Measurements from ENCODE around the gene RPN2.
A peak's percentile ranks its signal among the peaks of the same experiment; 100 is the strongest.

RPN2 gene

DNA sequence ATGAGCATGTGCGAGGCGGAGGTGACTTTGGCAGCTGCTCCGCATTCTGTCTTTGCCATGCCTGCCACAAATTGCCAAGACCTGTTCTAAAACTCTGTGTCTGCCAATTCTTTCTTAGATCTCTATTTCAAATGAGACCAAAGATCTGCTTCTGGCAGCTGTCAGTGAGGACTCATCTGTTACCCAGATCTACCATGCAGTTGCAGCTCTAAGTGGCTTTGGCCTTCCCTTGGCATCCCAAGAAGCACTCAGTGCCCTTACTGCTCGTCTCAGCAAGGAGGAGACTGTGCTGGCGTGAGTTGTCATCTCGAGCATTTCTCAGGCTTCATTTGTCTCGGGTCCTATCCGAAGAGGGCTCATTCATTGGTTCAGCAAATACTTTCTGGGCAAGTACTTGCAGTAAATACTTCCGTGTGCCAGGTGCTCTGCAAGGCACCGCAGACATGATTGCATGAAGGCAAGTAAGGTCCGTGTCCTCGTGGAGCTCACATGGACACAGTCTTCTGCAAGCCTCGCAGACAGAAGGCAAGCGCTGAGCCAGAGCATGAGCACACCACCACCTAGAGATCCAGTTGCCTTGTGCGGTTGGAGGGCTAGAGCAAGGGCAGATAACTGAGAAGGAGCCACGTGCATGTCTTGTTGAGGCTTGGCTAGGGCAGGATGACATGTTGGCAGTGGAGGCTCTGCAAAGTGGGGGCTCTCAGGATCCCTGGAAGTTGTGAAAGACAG, 20.0 kb downstream of the RPN2 start:
- peak overlapping the region in 1 of 2 donors; percentile 36 for H3K9ac ChIP-seq (ENCODE audit: low read length in 2 of 2)
- H3K27me3 ChIP-seq (ENCODE audit: control insufficient read depth in 1 of 2, insufficient read depth in 2 of 2, low read length in 2 of 2) = no peaks in the 10 kb centered on the region
- H3K9me3 ChIP-seq (ENCODE audit: control insufficient read depth in 2 of 2, low read length in 2 of 2) = no peaks in the 10 kb centered on the region
- no peak overlapping the region for H3K4me3 ChIP-seq (ENCODE audit: low read length in 2 of 2)
- H3K36me3 ChIP-seq (ENCODE audit: control insufficient read depth in 2 of 2, insufficient read depth in 2 of 2, low read length in 2 of 2) = peaks cover 23 to 25% of the 10 kb centered on the region in 2 donors
- peaks cover 14% of the 10 kb centered on the region for H3K4me1 ChIP-seq (ENCODE audit: control insufficient read depth, insufficient read depth, low read length)
- H3K27ac ChIP-seq (ENCODE audit: low read length) = no peak overlapping the region

DNA sequence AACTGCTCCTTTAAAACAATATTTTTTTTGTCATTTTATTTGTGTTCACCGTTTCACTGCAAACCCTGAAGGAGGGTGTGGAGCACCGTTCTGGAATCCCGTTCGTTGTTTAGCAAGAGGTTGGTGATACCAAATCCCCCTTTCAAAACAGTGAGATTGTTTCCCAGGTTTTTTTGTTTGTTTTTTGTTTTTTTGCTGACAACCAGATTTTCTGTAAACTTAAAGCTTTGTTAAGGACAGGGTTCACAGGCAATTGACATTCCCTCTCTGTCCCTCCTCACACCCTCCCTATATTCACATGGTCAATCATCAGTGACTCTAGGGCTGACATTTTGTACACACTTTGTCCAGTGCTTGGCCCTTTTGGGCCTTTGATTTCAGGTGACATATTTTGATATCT, 21.2 kb downstream of the RPN2 start:
- H3K36me3 ChIP-seq (ENCODE audit: control insufficient read depth in 2 of 2, insufficient read depth in 2 of 2, low read length in 2 of 2) = peaks cover 35 to 36% of the 10 kb centered on the region in 2 donors
- H3K27me3 ChIP-seq (ENCODE audit: control insufficient read depth in 1 of 2, insufficient read depth in 2 of 2, low read length in 2 of 2) = no peaks in the 10 kb centered on the region

DNA sequence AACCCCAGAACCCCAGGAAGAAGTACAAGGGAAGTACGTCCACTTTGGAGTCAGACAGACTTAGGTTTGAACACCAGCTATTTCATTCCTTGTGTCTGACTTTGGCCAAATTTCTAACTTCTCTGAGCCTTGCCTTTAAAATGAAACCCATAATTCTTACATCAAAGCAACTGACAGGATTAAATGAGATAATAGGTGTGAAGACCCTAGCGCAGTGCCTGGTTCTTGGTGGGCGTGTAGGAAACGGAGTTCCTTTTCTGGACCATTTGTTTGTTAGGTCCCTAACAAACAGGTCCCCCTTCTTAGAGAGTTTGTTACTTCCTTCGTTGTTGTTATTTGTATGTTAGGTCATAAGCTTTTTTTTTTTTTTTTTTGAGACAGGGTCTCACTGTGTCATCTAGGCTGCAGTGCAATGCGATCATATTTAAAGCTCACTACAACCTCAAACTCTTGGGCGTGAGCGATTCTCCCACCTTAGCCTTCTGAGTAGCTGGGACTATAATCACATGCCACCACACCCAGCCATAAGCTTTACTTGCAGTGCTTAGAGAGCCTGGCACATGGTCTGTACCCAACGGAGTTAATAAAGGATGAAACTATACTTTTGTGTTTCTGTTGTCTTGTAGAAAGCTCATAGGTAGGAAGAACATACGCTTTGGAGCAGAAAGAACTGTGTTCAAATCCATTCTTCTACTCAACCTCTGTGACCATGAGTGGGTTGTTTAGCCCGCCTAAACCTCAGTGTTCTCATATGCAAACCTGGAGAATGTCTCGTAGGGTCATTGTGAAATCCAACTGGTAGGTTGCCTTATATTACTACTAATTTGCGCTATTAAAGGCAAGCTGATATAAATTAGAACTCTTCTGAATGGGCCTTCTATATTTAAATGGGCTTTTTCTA, 22.0 kb downstream of the RPN2 start:
- Histone ChIP-seq H3K4me1 (ENCODE audit: control insufficient read depth, insufficient read depth, low read length) (peaks cover 7% of the 10 kb centered on the region), H3K36me3 (ENCODE audit: control insufficient read depth in 2 of 2, insufficient read depth in 2 of 2, low read length in 2 of 2) (peaks cover 35 to 36% of the 10 kb centered on the region in 2 donors), H3K27ac (ENCODE audit: low read length) (no peak overlapping the region), H3K27me3 (ENCODE audit: control insufficient read depth in 1 of 2, insufficient read depth in 2 of 2, low read length in 2 of 2) (no peaks in the 10 kb centered on the region), H3K9me3 (ENCODE audit: control insufficient read depth in 2 of 2, low read length in 2 of 2) (no peaks in the 10 kb centered on the region), H3K4me3 (ENCODE audit: low read length in 2 of 2) (no peak overlapping the region), H3K9ac (ENCODE audit: low read length in 2 of 2) (peak overlapping the region in 1 of 2 donors; percentile 13)

More for the DNA sequence above, 21.2 kb downstream of the RPN2 start:
- Histone ChIP-seq H3K9ac (ENCODE audit: low read length in 2 of 2) (no peak overlapping the region), H3K9me3 (ENCODE audit: control insufficient read depth in 2 of 2, low read length in 2 of 2) (no peaks in the 10 kb centered on the region), H3K4me1 (ENCODE audit: control insufficient read depth, insufficient read depth, low read length) (peaks cover 7% of the 10 kb centered on the region), H3K4me3 (ENCODE audit: low read length in 2 of 2) (no peak overlapping the region), H3K27ac (ENCODE audit: low read length) (no peak overlapping the region)

DNA sequence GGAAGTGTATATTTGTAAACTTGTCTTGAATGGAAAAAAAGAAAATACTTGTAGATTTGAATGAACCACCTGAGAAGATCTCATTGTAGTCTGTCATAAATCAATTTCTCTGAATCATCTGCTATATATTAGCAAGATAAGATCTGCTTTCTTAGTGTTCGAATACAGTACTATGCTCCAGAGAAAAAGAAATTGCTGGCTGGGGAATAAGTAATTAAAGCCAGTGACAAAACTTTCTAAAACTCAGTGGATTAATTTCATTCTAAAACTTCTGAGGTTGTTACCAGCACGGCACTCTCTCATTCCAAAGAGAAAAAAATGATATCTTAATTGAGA, 22.7 kb downstream of the RPN2 start:
- Histone ChIP-seq H3K27me3 (ENCODE audit: control insufficient read depth in 1 of 2, insufficient read depth in 2 of 2, low read length in 2 of 2) (no peaks in the 10 kb centered on the region), H3K9ac (ENCODE audit: low read length in 2 of 2) (peak overlapping the region in 1 of 2 donors; percentile 60), H3K4me1 (ENCODE audit: control insufficient read depth, insufficient read depth, low read length) (peaks cover 7% of the 10 kb centered on the region), H3K27ac (ENCODE audit: low read length) (peak overlapping the region; percentile 38), H3K9me3 (ENCODE audit: control insufficient read depth in 2 of 2, low read length in 2 of 2) (no peaks in the 10 kb centered on the region), H3K36me3 (ENCODE audit: control insufficient read depth in 2 of 2, insufficient read depth in 2 of 2, low read length in 2 of 2) (peaks cover 32 to 35% of the 10 kb centered on the region in 2 donors), H3K4me3 (ENCODE audit: low read length in 2 of 2) (peak overlapping the region in 1 of 2 donors; percentile 29)

DNA sequence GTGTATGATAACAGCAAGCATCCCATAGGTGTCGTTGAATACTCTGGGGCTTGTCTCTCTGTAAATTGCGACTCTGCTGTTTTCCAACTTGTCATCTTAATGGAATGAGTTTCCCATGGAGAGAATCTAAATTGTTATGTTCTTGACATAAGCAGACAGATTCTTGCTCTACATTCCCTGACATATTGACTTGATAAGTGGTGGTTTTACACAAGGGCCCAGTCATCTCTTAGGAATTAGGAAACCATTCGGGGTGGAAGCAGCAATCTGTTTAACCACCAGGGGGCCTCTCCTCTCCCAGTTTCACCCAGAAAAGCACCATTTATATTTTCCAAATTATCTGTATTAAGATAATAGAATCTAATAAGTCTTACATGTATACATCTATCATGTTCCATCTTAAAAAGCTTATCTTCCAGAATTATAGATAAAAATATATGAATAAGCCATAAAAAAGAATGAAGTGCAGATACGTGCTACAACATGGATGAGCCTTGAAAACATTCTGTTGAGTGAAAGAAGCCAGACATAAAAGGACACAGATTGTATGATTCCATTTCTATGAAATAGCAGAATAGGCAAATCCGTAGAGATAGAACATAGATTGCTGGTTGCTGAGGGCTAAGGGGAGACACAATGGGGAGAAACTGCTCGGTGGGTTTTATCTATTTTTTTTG, 23.3 kb downstream of the RPN2 start:
- Histone ChIP-seq H3K36me3 (ENCODE audit: control insufficient read depth in 2 of 2, insufficient read depth in 2 of 2, low read length in 2 of 2) (peaks cover 38 to 40% of the 10 kb centered on the region in 2 donors), H3K4me3 (ENCODE audit: low read length in 2 of 2) (peak overlapping the region in 1 of 2 donors; percentile 29), H3K27me3 (ENCODE audit: control insufficient read depth in 1 of 2, insufficient read depth in 2 of 2, low read length in 2 of 2) (no peaks in the 10 kb centered on the region), H3K27ac (ENCODE audit: low read length) (peak overlapping the region; percentile 41), H3K9ac (ENCODE audit: low read length in 2 of 2) (peak overlapping the region; percentile 27 to 60), H3K9me3 (ENCODE audit: control insufficient read depth in 2 of 2, low read length in 2 of 2) (no peaks in the 10 kb centered on the region), H3K4me1 (ENCODE audit: control insufficient read depth, insufficient read depth, low read length) (peaks cover 7% of the 10 kb centered on the region)

DNA sequence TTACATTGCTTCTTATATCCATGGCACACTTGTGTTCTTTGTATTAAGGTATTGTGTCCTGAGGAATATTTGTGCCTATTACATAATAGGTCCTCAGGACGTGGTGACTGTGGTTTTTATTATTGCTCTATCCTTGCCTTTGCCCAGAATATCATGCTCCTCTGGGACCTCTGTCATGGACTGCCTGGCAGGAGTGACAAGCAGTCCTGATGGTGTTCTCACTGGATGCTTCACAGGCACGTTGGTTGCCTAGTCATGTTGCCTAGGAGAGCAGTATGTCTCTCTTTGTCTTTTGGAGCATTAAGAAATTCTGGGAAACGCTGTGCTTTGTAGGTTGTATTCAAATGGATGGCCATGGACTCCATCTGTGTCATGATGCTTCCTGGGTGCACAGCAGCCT, 24.9 kb downstream of the RPN2 start:
- Histone ChIP-seq H3K27ac (ENCODE audit: low read length) (no peak overlapping the region), H3K4me1 (ENCODE audit: control insufficient read depth, insufficient read depth, low read length) (peaks cover 6% of the 10 kb centered on the region), H3K27me3 (ENCODE audit: control insufficient read depth in 1 of 2, insufficient read depth in 2 of 2, low read length in 2 of 2) (no peaks in the 10 kb centered on the region), H3K4me3 (ENCODE audit: low read length in 2 of 2) (no peak overlapping the region), H3K36me3 (ENCODE audit: control insufficient read depth in 2 of 2, insufficient read depth in 2 of 2, low read length in 2 of 2) (peaks cover 42 to 45% of the 10 kb centered on the region in 2 donors), H3K9ac (ENCODE audit: low read length in 2 of 2) (no peak overlapping the region), H3K9me3 (ENCODE audit: control insufficient read depth in 2 of 2, low read length in 2 of 2) (no peaks in the 10 kb centered on the region)

DNA sequence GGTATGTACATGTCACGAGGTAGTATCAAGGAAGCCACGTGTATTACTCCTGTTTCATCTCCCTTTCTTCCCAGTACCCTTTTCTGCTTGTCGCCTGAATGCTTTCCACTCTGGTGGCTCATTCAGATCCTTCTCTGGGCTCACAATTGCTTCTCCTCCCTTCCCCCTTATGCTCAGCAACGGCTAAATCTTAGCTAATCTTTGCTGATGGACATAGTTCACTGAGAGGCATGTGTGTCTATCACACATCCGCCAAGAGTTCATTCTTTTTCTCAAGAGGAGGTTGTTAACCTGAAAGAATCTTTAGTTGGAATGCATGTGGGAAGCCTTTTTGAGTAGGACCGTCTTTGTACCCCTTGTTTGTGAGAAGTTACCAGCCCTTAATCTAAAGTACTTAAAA, 26.0 kb downstream of the RPN2 start:
- Histone ChIP-seq H3K4me1 (ENCODE audit: control insufficient read depth, insufficient read depth, low read length) (peaks cover 6% of the 10 kb centered on the region), H3K27ac (ENCODE audit: low read length) (no peak overlapping the region), H3K36me3 (ENCODE audit: control insufficient read depth in 2 of 2, insufficient read depth in 2 of 2, low read length in 2 of 2) (peaks cover 43 to 46% of the 10 kb centered on the region in 2 donors), H3K4me3 (ENCODE audit: low read length in 2 of 2) (no peak overlapping the region), H3K27me3 (ENCODE audit: control insufficient read depth in 1 of 2, insufficient read depth in 2 of 2, low read length in 2 of 2) (no peaks in the 10 kb centered on the region), H3K9ac (ENCODE audit: low read length in 2 of 2) (no peak overlapping the region), H3K9me3 (ENCODE audit: control insufficient read depth in 2 of 2, low read length in 2 of 2) (no peaks in the 10 kb centered on the region)

DNA sequence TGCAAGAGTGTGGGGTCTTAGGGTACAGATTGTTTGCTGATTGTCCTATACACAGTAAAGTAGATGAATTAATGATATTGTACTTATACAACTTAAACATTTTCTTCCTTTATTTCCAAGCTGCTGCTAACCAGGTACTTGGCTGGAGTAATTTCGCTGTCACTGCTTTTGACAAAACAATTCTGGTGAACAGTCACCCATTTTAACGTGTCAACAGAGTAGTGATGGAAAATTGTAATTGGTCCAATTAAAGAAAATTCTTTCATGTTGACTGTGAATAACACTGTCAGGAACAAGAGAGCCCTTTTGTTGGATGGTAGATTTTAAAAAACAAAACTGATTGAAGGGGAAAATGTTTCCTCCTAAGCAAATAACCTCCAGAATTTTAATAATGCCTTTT, 26.7 kb downstream of the RPN2 start:
- Histone ChIP-seq H3K4me3 (ENCODE audit: low read length in 2 of 2) (no peak overlapping the region), H3K9me3 (ENCODE audit: control insufficient read depth in 2 of 2, low read length in 2 of 2) (no peaks in the 10 kb centered on the region), H3K36me3 (ENCODE audit: control insufficient read depth in 2 of 2, insufficient read depth in 2 of 2, low read length in 2 of 2) (peaks cover 39 to 42% of the 10 kb centered on the region in 2 donors), H3K9ac (ENCODE audit: low read length in 2 of 2) (no peak overlapping the region), H3K27ac (ENCODE audit: low read length) (no peak overlapping the region), H3K4me1 (ENCODE audit: control insufficient read depth, insufficient read depth, low read length) (peaks cover 6% of the 10 kb centered on the region), H3K27me3 (ENCODE audit: control insufficient read depth in 1 of 2, insufficient read depth in 2 of 2, low read length in 2 of 2) (no peaks in the 10 kb centered on the region)

DNA sequence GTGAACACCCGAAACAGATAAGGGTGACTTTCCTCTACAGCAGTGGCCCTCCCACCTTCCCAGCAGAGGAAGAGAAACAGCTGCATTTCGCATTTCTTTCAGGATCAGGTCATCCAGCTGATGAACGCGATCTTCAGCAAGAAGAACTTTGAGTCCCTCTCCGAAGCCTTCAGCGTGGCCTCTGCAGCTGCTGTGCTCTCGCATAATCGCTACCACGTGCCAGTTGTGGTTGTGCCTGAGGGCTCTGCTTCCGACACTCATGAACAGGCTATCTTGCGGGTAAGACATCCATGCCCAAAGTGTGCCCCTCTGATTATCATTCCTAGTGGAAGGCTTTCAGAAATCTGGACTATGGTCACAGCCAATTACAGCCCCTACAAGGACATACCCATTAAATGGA, 28.0 kb downstream of the RPN2 start:
- H3K36me3 ChIP-seq (ENCODE audit: control insufficient read depth in 2 of 2, insufficient read depth in 2 of 2, low read length in 2 of 2) = peaks cover 38 to 41% of the 10 kb centered on the region in 2 donors
- peaks cover 6% of the 10 kb centered on the region for H3K4me1 ChIP-seq (ENCODE audit: control insufficient read depth, insufficient read depth, low read length)
- no peaks in the 10 kb centered on the region for H3K27me3 ChIP-seq (ENCODE audit: control insufficient read depth in 1 of 2, insufficient read depth in 2 of 2, low read length in 2 of 2)
- no peak overlapping the region for H3K4me3 ChIP-seq (ENCODE audit: low read length in 2 of 2)
- no peak overlapping the region for H3K9ac ChIP-seq (ENCODE audit: low read length in 2 of 2)
- no peaks in the 10 kb centered on the region for H3K9me3 ChIP-seq (ENCODE audit: control insufficient read depth in 2 of 2, low read length in 2 of 2)
- H3K27ac ChIP-seq (ENCODE audit: low read length) = no peak overlapping the region

DNA sequence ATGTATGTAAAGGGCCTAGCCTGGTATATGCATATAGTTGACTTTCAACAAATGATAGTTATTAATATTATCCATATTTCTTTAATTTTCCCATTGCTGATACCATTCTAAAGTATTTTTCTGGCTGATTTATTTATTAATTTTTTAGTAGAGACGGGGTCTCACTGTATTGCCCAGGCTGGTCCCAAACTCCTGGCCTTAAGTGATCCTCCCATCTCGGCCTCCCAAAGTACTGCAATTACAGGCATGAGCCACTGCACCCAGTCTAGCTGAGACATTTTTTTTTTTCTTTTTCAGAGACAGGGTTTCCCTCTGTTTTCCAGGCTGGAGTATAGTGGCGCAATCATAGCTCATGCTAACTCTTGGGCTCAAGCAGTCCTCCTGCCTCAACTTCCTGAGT, 30.1 kb downstream of the RPN2 start:
- Histone ChIP-seq H3K9me3 (ENCODE audit: control insufficient read depth in 2 of 2, low read length in 2 of 2) (no peaks in the 10 kb centered on the region), H3K4me3 (ENCODE audit: low read length in 2 of 2) (no peak overlapping the region), H3K36me3 (ENCODE audit: control insufficient read depth in 2 of 2, insufficient read depth in 2 of 2, low read length in 2 of 2) (peaks cover 41 to 42% of the 10 kb centered on the region in 2 donors), H3K9ac (ENCODE audit: low read length in 2 of 2) (no peak overlapping the region), H3K27ac (ENCODE audit: low read length) (no peak overlapping the region), H3K27me3 (ENCODE audit: control insufficient read depth in 1 of 2, insufficient read depth in 2 of 2, low read length in 2 of 2) (no peaks in the 10 kb centered on the region), H3K4me1 (ENCODE audit: control insufficient read depth, insufficient read depth, low read length) (no peaks in the 10 kb centered on the region)

Measured in stomach smooth muscle (tissue), 2 donors.